ENCODE data around the gene RAB3D.

GRCh38 chr19:11325544-11325943 lies 13.9 kb downstream of the RAB3D start:
- TF ChIP-seq POLR2A (IDR thresholded peaks at IDR 0.05; ENCODE audit: low read depth, low read length): no peak
- no peak for TF ChIP-seq POLR2AphosphoS5 (IDR thresholded peaks at IDR 0.05; ENCODE audit: low read depth, low read length)
- no peak for TF ChIP-seq TAF1 (IDR thresholded peaks at IDR 0.05; ENCODE audit: low read depth, low read length)
- TF ChIP-seq SPI1 (IDR thresholded peaks at IDR 0.05; ENCODE audit: low read depth, low read length): no peak
- TF ChIP-seq PAX5 (IDR thresholded peaks at IDR 0.05; ENCODE audit: insufficient read depth, low read length, severe bottlenecking): no peak
- TF ChIP-seq POU2F2 (IDR thresholded peaks at IDR 0.05; ENCODE audit: low read depth, low read length): no peak
